Measurements from ENCODE around the gene PLAC1.

PLAC1 gene

GRCh38 chrX:134634691-134635090 lies 23.6 kb downstream of the PLAC1 start:
- no peak for DNase-seq (ENCODE audit: low read depth)
- no peak overlapping the region for H3K4me3 ChIP-seq (ENCODE audit: low read depth, low read length)
- no peak for TF ChIP-seq CTCF (IDR thresholded peaks at IDR 0.05; ENCODE audit: control insufficient read depth, extremely low read depth, insufficient read depth)

DNA sequence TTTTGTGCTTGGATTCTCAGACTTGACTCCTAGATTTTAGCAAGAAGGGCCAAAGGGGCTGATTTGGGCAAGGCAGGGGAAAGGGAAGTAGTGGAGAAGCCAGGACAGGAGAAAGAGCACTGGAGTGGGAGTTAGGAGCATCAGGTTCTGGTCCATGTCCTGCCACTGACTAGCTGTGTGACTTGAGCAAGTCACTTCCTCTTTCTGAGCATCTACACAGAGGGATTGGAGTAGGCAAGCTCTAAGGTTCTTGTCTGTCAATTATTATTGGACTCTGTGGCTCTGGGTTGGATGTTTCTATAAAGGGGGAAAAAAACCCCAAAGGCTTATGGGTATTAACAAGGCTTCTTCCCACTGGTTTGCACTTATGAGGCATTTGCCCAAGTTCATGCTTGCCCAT lies 24.4 kb downstream of the PLAC1 start:
- no peak for DNase-seq (ENCODE audit: low read depth)
- TF ChIP-seq CTCF (IDR thresholded peaks at IDR 0.05; ENCODE audit: control insufficient read depth, extremely low read depth, insufficient read depth), result no peak
- no peak overlapping the region for H3K4me3 ChIP-seq (ENCODE audit: low read depth, low read length)

DNA sequence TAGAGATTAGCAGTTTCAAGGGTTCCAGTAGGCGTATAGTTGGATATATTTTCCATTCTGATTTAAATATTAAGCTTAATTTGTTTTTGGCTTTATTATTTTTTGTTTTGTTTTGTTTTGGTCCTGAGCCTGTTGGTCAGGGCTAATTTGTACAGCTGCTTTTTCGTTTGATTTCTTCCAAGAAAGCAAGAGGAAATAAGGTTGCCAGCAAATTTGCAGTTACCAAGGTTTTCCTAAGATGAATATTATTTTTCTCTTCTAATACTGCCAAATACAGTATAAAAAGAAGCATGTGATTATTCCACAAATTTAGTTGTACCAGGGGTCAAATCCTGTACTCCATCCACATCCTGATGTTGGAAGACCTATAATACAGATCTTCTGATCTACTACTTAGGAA lies 24.9 kb downstream of the PLAC1 start:
- no peak overlapping the region for H3K4me3 ChIP-seq (ENCODE audit: low read depth, low read length)
- no peak for TF ChIP-seq CTCF (IDR thresholded peaks at IDR 0.05; ENCODE audit: control insufficient read depth, extremely low read depth, insufficient read depth)
- no peak for DNase-seq (ENCODE audit: low read depth)

DNA sequence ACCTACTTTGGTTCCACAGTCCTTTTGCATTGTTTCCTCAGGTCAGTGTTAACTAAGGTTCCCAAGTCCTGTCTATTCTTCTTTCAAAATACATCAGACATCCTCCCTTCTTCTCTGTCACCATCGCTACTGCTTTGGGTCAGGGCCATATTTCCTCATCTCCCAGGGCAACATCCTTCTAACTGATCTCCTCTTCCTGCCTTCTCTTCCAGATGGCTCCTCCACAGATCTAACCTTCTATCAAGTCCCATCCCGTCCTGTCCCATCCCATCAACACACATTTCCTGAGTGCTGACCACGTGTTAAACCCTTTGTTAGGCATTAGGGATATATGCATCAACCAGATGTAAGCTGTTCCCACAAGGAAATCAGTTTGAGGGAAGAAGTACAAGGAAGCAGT lies 25.9 kb downstream of the PLAC1 start:
- TF ChIP-seq CTCF (IDR thresholded peaks at IDR 0.05; ENCODE audit: control insufficient read depth, extremely low read depth, insufficient read depth), result no peak
- no peak for DNase-seq (ENCODE audit: low read depth)
- no peak overlapping the region for H3K4me3 ChIP-seq (ENCODE audit: low read depth, low read length)

DNA sequence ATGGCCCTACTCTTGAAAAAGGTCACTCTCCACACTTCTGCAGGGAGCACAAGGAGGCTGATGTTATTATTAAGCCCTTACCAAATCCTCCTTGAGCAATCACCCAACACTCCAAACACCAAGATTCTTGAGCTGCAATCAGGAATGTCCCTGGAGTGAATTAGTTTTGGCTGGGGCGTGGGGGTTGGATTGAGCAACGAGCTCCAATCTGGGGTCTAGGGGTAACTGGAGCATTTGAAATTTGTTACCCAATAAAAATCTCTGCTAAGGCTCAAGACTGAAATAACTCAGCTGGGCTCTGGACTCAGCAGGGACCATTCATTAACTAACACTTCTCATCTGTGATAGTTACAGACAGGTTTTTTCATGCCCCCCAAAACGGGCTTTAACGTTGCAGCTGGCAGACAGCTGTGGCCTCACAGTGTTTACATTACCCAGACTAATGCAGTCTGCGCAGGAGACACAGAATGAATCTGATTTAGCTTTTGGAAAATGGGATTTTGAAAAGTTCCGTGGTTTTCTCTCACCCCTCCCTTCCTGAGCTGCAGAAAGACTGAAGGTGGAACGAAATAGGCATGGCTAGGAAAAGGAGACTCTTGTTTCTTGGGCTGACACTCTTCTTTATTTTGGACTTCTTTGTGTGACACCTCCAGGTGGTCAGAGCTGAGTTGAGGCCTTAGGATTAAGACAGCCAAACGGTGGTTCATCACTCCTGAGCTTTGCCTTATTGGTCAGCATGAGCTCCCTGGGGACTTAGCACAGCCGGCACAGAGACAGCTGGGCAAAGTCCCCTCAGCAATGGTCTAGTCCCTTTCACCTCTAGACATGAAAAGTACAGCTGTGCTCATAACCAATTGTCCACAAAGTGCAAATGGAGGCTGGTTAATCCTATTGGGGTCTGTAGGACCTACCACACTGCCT lies 26.6 kb downstream of the PLAC1 start:
- H3K4me3 ChIP-seq (ENCODE audit: low read depth, low read length), result no peak overlapping the region
- TF ChIP-seq CTCF (IDR thresholded peaks at IDR 0.05; ENCODE audit: control insufficient read depth, extremely low read depth, insufficient read depth), result no peak
- no peak for DNase-seq (ENCODE audit: low read depth)

DNA sequence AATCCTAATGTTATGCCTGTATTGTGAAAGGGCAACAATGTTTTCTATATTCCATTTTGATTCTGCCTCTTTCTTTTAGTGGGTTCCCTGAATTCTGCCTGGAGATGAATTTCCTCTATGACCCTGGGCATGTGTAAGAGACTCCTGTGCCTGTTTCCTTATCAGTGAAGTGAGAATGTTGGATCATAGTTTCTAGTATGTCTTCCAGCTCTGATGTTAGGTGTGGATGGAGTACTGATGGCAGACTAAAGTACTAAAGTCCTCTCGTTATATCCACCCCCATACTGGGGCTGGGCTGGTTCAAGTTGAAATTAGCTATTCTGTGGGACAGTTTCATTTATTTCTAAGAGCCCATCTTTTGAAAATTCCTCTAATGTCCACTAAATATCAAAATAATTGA lies 29.6 kb downstream of the PLAC1 start:
- no peak for TF ChIP-seq CTCF (IDR thresholded peaks at IDR 0.05; ENCODE audit: control insufficient read depth, extremely low read depth, insufficient read depth)
- no peak for DNase-seq (ENCODE audit: low read depth)
- H3K4me3 ChIP-seq (ENCODE audit: low read depth, low read length), result no peak overlapping the region

GRCh38 chrX:134626434-134626833 lies 31.8 kb downstream of the PLAC1 start:
- no peak for TF ChIP-seq CTCF (IDR thresholded peaks at IDR 0.05; ENCODE audit: control insufficient read depth, extremely low read depth, insufficient read depth)
- peak; percentile 46 for DNase-seq (ENCODE audit: low read depth)
- H3K4me3 ChIP-seq (ENCODE audit: low read depth, low read length), result no peak overlapping the region

All from LNCaP clone FGC (cell line).